ENCODE data around the gene KIF22. TPM values are rescaled to one million over a fixed set of nuclear protein-coding genes. Genes with fewer than 3 reads are reported as not detected.

The KIF22 gene
- polyA plus RNA-seq, 2 of the 4 experiments (the other 2 are of a cell fraction): 64.3 to 73.7 TPM

GRCh38 chr16:29834079-29834478, 43.5 kb downstream of the KIF22 start:
- Histone ChIP-seq H3K4me1 (peaks cover 28% of the 10 kb centered on the region), H3K4me2 (no peak overlapping the region), H3K9me3 (no peaks in the 10 kb centered on the region), H3K27ac (no peak overlapping the region), H3K4me3 (no peak overlapping the region)
- 94% methylated on average over 5 of the region's 5 CpGs for WGBS (ENCODE audit: missing lambda C conversion rate)
- ATAC-seq: no peak
- FAIRE-seq: no peak
- POLR2A ChIA-PET: no interaction called here
- CTCF ChIA-PET: interaction anchor here (0.6 to 26.2 kb wide), 6 partner anchors 12 to 172 kb away, joined by 3 to 568 read pairs (median 3); partner anchors contain the start of genes MAZ, MVP, PAGR1 and PRRT2
- no peak for DNase-seq (ENCODE audit: low read depth in 1 of 2, low spot score in 1 of 2)
- TF ChIP-seq NPAS2 (CRISPR knock-in tag; IDR thresholded peaks at IDR 0.05; ENCODE audit: borderline replicate concordance) (no peak), MAZ (IDR thresholded peaks at IDR 0.05; ENCODE audit: borderline replicate concordance, low read depth, low read length) (no peak), RNF2 (IDR thresholded peaks at IDR 0.05; ENCODE audit: borderline replicate concordance, low read depth) (no peak), CBX8 (IDR thresholded peaks at IDR 0.05) (no peak), JUN (IDR thresholded peaks at IDR 0.05) (no peak)

GRCh38 chr16:29835926-29836325, 45.4 kb downstream of the KIF22 start:
- Histone ChIP-seq H3K9me3 (no peaks in the 10 kb centered on the region), H3K4me3 (no peak overlapping the region), H3K27ac (peak overlapping the region in 1 of 2 experiments; percentile 46; a peak in 1 of 6 replicates), H3K4me2 (no peak overlapping the region), H3K4me1 (peaks cover 16% of the 10 kb centered on the region)
- ChIA-PET POLR2A (no interaction called here), CTCF (interaction anchor here (0.6 to 26.2 kb wide), 5 partner anchors 13 to 136 kb away, joined by 3 to 568 read pairs (median 7); partner anchors contain the start of genes MAZ, MVP, PAGR1 and PRRT2)
- DNase-seq (ENCODE audit: low read depth in 1 of 2, low spot score in 1 of 2): no peak
- ATAC-seq: 0 out of 6 replicates have a peak, but pooled peaks of 1 of the 2 experiments have one; percentile 34
- 84% methylated on average over 7 of the region's 7 CpGs for WGBS (ENCODE audit: missing lambda C conversion rate)
- FAIRE-seq: no peak
- TF ChIP-seq HOXA7 (CRISPR knock-in tag; IDR thresholded peaks at IDR 0.05): no peak
- TF ChIP-seq RAD21 (conservative IDR thresholded peaks at IDR 0.05 in 1 of 2, IDR thresholded peaks at IDR 0.05 in 1 of 2): no peak
- no peak for TF ChIP-seq JUN (IDR thresholded peaks at IDR 0.05)
- no peak for TF ChIP-seq PBX3 (IDR thresholded peaks at IDR 0.05)
- TF ChIP-seq RNF2 (IDR thresholded peaks at IDR 0.05; ENCODE audit: borderline replicate concordance, low read depth): no peak
- no peak for TF ChIP-seq EP300 (IDR thresholded peaks at IDR 0.05)
- no peak for TF ChIP-seq RCOR1 (IDR thresholded peaks at IDR 0.05; ENCODE audit: low read depth, low read length)
- no peak for TF ChIP-seq HEYL (CRISPR knock-in tag; IDR thresholded peaks at IDR 0.05)
- no peak for TF ChIP-seq MAX (IDR thresholded peaks at IDR 0.05)

GRCh38 chr16:29836623-29837022, 46.1 kb downstream of the KIF22 start:
- Histone ChIP-seq H3K27ac (no peak overlapping the region), H3K9me3 (no peaks in the 10 kb centered on the region), H3K4me1 (peaks cover 16% of the 10 kb centered on the region), H3K4me2 (no peak overlapping the region), H3K4me3 (no peak overlapping the region)
- ATAC-seq (0 out of 6 replicates have a peak, but pooled peaks have one; percentile 24 to 41), DNase-seq (ENCODE audit: low read depth in 1 of 2, low spot score in 1 of 2) (no peak), FAIRE-seq (no peak)
- ChIA-PET POLR2A (no interaction called here), CTCF (interaction anchor here (0.7 to 26.2 kb wide), 3 partner anchors 12 to 18 kb away, joined by 3 to 568 read pairs (median 53); partner anchors contain the start of genes MAZ, MVP, PAGR1 and PRRT2)
- TF ChIP-seq GATA3 (IDR thresholded peaks at IDR 0.05; ENCODE audit: borderline replicate concordance) (no peak), REST (IDR thresholded peaks at IDR 0.05) (no peak), MAX (IDR thresholded peaks at IDR 0.05) (no peak), CBX8 (IDR thresholded peaks at IDR 0.05) (no peak), KDM1A (IDR thresholded peaks at IDR 0.05; ENCODE audit: low read depth) (no peak), EHMT2 (IDR thresholded peaks at IDR 0.05; ENCODE audit: low read depth) (no peak), HDAC2 (IDR thresholded peaks at IDR 0.05) (no peak), MAFK (IDR thresholded peaks at IDR 0.05; ENCODE audit: partially characterized antibody) (no peak), E2F6 (IDR thresholded peaks at IDR 0.05; ENCODE audit: borderline replicate concordance, low read depth) (no peak), MYC (IDR thresholded peaks at IDR 0.05; ENCODE audit: borderline replicate concordance, low read length) (no peak), ZNF302 (CRISPR knock-in tag; IDR thresholded peaks at IDR 0.05) (no peak), CHD4 (IDR thresholded peaks at IDR 0.05; ENCODE audit: borderline replicate concordance) (no peak), ZSCAN20 (CRISPR knock-in tag; IDR thresholded peaks at IDR 0.05) (no peak), ZFP36 (IDR thresholded peaks at IDR 0.05; ENCODE audit: borderline replicate concordance, partially characterized antibody) (no peak)
- 94% methylated on average over 8 of the region's 15 CpGs for WGBS (ENCODE audit: missing lambda C conversion rate)
